HG02981 (cell line): Measurements from ENCODE around the gene GTF3C6.
A peak's percentile ranks its signal among the peaks of the same experiment; 100 is the strongest.
"Not testable (repeated sequence)": the region's sequence is repeated elsewhere in the genome, so short reads cannot be mapped to it uniquely, and the experiment has no call there.

Source experiments
- ATAC-seq: cut with Tn5 transposase; IDR thresholded peaks from one replicate; pipeline ENCODE4 v1.9.1; 2021; ENCODE audit warnings: mild to moderate bottlenecking, moderate library complexity; ENCODE audit not compliant: unreplicated experiment

Gene GTF3C6, protein sequence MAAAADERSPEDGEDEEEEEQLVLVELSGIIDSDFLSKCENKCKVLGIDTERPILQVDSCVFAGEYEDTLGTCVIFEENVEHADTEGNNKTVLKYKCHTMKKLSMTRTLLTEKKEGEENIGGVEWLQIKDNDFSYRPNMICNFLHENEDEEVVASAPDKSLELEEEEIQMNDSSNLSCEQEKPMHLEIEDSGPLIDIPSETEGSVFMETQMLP

DNA sequence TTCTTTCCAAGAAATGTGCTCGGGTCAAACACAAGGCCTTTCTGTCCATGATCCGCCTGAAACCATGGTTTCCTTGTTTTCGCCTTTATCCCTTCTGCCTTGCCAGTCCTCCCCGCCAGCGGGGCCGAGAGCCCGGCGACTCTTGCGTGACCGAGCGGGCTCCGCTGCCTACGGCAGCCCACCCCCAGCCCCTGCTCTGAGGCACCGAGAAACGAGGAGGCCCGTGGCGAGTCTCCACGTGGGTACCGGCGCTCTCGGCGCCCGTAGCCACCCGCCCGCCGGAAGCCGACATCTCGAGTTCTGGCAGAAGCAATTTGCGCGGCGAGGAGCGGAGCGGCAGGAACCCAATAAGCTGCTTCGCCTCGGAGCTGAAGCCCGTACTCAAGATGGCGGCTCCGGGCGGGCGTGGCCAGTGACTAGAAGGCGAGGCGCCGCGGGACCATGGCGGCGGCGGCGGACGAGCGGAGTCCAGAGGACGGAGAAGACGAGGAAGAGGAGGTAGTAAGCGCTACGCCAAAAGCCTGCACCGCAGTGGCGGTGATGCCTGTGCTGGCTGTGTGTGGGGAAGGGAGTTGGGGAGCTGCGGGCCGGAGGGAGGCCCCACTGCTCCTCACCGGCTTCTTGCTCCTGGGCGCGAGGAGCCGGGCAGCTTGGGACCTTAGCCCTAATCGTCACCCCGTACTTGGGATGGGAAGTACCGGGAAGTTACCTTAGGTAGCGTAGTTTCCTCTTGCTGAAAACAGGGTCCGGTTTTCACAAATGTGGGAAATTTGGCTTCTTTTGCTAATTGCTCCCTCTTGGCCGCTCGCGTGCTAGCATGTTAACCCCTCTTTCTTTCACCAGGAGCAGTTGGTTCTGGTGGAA is at the start of gene GTF3C6:
Gene GTF3C6, plus strand, starts transcription at position 378 of the 864 bp plus-strand sequence. Its CDS starts 64 bp downstream, at position 442.
- peak; percentile 97 for ATAC-seq

DNA sequence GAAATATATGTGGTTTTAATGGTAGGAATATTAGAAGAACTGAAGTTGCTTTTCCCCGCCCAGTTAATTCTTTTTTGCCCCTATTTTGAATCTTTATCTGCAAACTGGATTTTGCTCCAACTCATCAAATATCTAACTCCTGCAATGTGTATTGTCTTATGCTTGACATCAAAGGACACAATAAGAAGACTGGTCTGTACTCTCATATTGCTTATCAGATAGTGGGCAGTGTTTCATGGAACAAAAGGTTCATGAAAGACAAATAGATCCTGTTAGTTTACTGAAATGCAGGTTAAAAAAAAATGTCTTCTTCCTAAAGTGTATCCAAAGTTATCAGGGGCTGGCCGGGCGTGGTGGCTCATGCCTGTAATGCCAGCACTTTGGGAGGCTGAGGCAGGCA is 27.7 kb upstream of the GTF3C6 start:
- no peak for ATAC-seq

DNA sequence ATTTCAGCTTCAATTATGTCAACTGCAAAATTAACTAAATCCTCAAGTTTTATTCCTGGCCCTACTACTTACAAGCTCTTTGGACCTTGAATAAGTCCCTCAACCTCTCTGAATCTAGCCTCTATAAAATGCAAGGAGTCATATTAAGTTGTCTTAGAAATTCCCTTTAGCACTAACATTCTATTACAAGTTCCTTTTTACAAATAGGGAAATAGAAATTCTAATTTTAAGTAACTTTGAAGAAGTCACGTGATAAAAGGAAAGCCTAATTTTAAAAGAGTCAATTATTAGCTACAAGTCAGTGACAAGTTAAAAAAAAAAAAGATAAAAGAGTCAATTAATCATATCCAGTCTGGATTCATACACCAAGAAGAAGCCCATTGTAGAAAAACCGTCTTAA is 24.6 kb upstream of the GTF3C6 start:
- ATAC-seq: no peak

DNA sequence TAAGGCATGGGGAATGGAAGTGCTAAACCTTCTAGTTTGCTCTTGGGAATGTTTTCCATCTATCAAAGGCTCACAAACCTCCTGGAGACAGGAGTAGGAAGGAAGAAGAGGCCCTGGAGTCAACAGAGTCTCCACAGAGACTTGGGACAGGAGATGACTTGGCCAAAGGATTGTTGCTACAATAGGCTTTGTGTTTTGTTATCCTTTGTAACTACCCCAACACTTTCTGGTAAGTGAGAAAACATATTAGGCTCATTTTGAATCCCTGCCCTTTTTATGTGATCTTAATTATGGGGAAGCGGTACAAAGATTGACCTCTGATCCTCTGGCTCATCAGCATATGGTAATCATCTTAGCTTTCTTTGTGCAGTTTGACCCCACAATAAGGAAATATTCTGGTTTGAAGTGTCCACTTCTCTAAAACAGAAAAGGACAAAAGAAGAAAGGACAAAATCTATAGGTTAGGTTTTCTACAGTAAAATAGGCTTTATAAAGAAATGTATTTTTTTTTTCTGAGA is 24.1 kb upstream of the GTF3C6 start:
- ATAC-seq: no peak

DNA sequence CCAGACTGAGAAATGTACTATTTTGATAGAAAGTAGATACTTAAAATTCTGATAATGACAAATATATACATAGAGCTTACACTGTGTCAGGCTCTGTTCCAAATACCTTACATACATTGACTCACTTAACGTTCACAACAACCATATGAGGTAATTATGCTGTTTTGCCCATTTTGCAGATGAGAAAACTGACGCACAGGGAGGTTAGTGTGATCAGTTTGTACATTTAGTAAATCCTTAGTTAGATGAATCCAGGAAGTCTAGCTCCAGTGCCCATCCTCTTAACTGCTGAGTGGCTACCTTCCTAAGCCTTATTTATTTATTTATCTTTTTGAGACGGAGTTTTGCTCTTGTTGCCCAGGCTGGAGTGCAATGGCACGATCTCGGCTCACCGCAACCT is 23.3 kb upstream of the GTF3C6 start:
- no peak for ATAC-seq

DNA sequence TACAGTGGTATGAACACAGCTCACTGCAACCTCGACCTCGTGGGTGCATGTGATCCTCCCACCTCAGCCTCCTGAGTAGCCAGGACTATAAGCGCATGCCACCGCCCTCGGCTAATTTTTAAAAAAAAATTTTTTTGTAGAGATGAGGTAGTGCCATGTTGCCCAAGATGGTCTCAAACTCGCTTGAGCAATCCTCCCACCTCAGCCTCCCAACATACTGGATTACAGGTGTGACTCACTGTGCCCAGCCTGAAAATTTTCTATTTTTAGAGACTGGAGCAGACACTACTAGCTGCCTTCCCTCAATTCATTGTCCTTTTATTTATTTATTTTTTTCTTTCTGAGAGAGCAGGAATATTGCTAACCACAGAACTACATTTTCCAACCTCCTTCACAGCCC is 20.3 kb upstream of the GTF3C6 start:
- no peak for ATAC-seq

DNA sequence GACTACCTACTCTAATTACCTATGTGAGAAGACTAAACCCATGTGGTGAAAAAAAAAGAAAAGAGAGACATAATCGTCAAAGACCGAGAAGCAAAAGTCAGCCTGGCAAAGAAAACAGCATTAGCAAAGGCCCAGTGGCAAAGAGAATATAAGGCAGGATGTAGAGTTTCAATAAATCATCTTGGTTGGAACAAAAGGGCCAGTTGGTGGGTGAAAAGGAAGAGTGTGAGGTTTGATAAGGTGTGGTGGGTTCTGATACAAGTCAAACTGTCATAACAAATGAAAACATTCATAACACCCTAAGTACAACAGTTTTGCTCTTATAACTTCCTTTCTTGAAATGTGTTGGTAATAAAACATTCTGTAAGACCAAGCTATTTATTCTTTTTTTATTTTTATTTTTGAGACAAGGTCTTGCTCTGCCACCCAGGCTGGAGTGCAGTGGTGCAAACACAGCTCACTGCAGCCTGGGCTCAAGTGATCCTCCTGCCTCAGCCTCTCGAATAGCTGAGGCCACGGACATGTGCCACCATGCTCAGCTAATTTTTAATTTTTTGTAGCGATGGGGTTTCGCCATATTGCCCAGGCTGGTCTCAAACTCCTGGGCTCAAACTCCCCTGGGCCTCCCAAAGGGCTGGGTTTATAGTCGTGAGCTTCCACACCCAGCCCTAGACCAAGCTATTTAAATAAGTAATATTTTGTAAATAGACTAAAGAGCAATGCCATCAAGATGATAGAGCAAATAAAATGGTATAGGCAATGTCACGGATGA is 18.9 kb upstream of the GTF3C6 start:
- no peak for ATAC-seq

DNA sequence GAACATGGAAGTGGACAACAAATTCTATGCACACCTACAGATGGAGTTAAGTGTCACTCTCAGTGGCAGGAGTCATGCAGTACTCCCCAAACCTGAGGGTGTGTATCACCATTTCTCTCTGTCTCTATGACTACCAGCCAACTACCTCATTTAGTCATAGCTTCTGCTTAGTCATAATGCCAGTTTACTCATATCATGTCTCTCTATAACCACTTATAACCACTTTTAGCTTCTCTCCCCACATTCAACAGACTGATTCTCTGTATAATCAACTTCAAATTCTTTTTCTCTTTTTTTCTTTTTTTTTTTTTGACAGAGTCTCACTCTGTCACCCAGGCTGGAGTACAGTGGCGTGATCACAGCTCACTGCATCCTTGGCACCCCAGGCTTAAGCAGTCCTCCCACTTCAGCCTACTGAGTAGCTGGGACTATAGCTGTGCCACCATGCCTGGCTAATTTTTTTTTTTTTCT is 13.8 kb upstream of the GTF3C6 start:
- ATAC-seq: peak; percentile 99

DNA sequence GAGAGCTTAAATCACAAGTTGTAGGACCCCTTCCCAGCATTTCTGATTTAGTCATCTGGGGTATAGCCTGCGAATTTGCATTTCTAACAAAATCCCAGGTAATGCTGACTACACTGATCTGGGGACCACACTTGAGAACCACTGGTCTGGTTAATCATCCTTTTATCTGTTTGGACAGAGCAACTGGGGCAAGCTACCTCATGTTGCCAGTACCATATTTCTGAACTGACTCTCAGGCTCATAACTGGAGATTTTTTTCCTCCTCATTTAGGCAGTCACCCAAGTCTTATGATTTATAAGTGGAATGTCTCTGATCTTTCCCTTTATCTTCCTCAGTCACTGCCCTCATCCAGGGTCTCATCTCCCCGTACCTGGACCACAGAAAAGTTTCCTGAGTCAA is 12.0 kb upstream of the GTF3C6 start:
- ATAC-seq: no peak

DNA sequence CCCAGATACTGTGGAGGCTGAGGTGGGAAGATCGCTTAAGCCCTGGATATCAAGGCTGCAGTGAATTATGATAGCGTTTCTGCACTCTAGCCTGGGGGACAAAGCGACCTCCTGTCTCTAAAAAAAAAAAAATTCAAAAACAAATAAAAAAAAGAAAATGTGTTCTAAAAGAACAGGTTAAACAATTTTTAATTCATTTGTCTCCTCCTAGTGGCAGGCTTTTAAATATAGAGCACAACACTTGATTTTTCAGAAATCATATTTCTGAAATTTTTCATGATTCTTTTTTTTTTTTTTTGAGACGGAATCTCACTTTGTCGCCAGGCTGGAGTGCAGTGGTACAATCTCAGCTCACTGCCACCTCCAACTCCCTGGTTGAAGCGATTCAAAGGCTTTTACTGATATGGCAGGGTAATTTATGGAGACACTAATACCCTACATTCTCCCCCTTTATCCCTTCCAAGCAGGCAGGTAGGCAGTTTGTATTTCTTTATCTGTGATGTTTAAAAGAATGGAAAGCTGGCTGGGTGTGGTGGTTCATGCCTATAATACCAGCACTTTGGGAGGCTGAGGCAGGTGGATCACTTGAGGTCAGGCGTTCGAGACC is 8.7 kb upstream of the GTF3C6 start:
- no peak for ATAC-seq

DNA sequence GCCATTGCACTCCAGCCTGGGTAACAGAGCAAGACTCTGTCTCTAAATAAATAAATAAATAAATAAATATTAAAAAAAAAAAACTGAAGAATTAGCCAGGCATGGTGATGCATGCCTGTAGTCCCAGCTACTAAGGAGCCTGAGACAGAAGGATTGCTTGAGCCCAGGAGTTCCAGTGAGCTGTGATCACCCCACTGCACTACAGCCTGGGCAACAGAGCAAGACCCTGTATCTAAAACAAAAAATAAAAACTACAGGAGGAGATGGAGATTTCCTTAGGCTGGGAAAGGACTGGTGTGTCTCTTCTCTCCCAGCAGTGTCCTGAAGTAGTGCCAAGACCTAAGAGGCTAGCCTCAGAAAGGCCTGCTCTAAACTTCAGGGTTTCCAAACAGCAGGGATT is 8.1 kb upstream of the GTF3C6 start:
- ATAC-seq: no peak

DNA sequence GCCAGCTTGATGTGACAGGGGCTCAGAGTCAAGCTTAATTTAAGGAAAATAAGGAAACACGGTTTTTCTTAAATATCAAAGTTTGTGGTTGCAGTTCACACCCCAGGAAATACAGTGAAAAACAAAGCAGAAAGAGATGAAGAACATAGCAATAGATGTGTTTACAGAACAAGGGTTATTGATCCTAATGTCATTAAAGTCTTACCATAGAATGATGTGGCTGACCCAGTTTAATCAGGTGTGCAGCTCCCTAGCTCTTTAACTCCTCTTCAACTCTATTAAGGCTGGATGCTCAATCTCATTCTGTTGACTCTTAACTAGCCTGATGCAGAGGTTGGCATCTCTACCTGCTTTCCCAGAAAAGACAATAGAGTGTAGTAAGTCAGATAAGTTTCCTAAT is 7.5 kb upstream of the GTF3C6 start:
- ATAC-seq: no peak

DNA sequence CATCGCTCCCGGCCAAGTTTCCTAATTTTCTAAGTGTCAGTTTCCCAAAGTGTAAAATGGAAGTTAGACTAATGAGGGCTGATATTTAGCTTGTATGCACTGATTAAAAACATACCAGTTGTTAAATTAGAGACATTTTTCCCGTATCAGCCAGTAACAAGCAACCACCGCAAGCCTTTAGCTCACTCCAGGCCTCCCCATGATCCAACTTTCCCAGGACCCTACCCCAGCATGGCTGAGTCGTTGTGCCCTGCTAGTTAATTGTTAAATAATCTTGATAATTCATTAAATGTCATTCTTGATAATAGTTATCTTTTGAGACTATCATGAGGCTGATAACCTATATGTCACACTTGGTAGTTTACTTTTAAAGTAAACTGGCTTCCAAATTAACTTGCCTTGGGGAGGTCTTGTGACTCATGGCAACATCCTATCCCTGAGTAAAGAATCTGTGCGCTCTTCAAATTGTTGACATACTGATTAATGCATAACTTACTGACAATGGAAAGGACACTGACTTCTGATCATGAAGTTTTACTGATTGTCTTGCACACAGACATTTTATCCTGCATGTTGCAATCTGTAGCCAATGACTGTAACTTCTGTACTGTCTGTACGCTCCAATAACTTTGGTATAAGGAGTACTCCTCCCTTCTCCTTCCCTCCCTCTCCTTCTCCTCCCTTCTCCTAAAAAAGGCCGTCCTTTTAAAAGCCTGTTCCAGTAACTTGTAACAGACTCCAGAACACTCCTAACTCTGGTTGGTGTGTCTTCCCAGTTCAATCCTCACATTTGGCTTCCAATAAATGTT is 6.3 kb upstream of the GTF3C6 start:
- ATAC-seq: no peak

DNA sequence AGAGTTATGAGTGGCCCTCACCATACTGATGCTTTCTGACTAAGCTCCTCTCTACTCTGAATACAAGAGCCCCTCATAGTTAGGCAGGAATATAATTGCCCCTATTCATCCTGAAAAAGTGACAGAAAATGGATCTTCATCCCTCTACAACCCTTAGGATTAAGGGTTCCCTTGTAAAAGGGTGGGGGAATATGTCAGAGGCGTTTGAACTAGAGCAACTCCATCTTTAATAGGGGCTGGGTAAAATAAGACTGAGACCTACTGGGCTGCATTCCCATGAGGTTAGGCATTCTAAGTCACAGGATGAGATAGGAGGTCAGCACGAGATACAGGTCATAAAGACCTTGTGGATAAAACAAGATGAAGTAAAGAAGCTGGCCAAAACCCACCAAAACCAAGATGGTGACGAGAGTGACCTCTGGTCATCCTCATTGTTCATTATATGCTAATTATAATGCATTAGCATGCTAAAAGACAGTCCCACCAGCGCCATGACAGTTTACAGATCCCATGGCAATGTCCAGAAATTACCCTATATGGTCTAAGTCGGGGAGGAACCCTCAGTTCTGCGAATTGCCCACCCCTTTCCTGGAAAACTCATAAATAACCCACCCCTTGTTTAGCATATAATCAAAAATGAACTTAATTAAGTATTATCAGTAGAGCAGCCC is 4.7 kb upstream of the GTF3C6 start:
- ATAC-seq: no peak

DNA sequence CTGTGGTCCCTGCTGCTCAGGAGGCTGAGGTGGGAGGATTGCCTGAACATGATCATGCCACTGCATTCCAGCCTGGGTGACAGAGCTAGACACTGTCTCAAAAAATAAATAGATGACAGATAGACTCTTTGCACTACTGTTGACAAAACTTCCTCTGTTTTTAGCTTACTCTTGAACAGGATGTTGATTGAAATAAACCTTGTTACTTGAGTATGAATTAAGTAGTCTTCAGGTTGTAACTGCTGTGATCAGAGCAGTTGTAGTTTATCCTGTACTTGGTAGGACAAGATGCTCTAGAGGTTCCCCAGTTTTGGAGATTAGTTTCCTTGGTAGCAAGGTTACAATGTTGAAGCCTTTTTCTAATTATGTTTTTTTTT is 1.5 kb downstream of the GTF3C6 start:
- no peak for ATAC-seq

DNA sequence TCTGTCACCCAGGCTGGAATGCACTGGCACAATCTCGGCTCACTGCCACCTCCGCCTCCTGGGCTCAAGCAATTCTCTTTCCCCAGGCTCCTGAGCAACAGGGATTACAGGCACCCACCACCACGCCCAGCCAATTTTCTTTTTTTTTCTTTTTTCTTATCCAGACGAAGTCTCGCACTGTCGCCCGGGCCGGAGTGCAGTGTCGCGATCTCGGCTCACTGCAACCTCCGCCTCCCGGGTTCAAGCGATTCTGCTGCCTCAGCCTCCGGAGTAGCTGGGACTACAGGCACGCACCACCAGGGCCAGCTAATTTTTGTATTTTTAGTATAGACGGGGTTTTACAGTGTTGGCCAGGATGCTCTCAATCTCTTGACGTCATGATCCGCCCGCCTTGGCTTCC is 4.1 kb downstream of the GTF3C6 start:
- not testable (repeated sequence) for ATAC-seq

DNA sequence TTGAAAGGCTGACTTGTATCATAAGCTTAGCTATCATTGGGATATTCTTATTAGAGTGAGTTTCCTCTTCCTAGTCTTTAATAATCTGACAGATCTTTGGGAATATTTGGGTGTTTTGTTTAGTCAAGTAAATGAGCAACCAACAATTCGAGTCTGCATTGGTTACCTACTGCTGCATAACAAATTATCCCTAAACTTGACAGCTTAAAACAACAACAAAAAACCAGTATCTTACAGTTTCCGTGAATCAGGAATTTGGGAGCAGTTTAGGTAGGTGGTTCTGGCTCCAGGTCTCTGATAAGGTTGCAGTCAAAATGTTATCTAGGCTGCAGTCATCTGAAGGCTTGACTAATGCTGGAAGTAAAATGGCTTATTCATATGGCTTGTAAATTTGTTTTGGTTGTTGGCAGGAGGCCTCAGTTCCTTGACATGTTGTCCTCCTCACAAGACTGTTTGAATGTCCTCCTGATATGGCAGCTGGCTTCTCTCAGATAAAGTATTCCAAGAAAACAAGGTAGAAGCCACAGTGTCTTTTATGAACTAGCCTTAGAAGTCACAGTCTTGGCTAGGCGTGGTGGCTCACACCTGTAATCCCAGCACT is 7.2 kb downstream of the GTF3C6 start:
- no peak for ATAC-seq

DNA sequence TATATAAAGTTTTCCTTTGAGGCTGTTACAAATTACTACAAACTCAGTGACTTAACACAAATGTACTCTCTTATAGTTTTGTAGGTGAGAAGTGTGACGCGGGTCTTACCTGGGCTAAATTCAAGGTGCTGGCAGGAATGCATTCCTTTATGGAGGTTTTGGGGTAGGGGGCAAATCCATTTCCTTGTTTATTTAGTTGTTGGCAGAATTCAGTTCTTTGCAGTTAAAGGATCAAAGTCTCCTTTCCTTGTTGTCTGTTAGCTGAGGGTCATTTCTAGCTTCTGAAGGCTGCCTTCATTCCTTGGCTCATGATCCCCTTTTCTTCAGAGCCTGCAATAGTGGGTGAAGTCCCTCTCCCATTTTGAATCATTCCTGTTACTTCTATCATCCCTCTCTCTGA is 10.2 kb downstream of the GTF3C6 start:
- not testable (repeated sequence) for ATAC-seq

DNA sequence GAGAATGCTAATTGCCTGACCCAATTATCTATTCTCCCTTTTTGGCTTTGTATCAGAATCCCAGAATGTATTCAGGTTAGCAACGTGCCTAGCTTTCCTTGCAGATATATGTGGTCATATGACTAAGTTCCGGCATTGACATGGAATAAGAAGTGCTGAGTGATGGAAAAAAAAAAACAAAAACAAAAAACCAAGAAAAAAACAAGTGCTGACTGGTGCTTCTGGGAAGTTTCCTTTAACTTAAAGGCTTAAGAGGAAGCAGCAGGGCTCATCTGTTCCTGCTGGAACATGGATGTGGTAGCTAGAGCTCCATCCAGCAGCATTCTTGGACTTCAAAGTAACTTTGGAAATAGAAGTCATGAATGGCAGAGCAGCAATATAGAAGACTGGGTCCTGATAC is 13.0 kb downstream of the GTF3C6 start:
- no peak for ATAC-seq
